Stimulated activated CD4-positive, alpha-beta T cell treated with anti-CD3 and anti-CD28 coated beads, Interleukin-15, amount 100 ng/mL, for 1 hour (primary cell): ENCODE results near the gene FAM110A.
A peak's percentile ranks its signal among the peaks of the same experiment; 100 is the strongest.
"Not testable (repeated sequence)": the region's sequence is repeated elsewhere in the genome, so short reads cannot be mapped to it uniquely, and the experiment has no call there.

Experiments used
- DNase-seq, 2 donors: peaks; one replicate each; pipeline ENCODE4 v3.0.0-alpha.2; 2020; ENCODE audit warnings: low read depth in 1 of 2, low spot score in 1 of 2

Gene FAM110A

GRCh38 chr20:833450-834150 lies at the start of gene FAM110A:
FAM110A (plus strand) TSS chr20:833715; CDS start chr20:844805, 11,090 bp downstream.
- peak; percentile 89 to 92 for DNase-seq

DNA sequence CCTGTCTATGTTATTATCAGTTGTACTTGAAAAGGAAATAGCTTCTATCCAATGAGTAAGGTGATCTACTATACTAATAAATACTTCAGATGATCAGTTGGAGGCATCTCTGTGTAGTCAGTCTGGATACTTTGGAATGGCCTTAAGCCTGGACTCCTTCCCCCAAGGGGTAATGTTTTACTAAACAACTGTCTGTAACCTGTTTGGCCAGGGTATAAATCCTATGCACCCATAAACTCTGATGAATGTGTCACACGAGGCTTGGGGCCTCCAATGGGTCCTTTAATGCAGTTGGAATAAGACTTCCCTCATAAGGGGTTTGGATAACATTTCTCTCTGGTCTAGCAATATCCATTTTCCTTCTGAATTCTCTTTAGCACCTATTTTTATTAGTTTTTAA lies 45.7 kb upstream of the FAM110A start:
- no peak for DNase-seq

- DNase-seq = no peak
Measured at GRCh38 chr20:791056-791455, 42.5 kb upstream of the FAM110A start.

DNA sequence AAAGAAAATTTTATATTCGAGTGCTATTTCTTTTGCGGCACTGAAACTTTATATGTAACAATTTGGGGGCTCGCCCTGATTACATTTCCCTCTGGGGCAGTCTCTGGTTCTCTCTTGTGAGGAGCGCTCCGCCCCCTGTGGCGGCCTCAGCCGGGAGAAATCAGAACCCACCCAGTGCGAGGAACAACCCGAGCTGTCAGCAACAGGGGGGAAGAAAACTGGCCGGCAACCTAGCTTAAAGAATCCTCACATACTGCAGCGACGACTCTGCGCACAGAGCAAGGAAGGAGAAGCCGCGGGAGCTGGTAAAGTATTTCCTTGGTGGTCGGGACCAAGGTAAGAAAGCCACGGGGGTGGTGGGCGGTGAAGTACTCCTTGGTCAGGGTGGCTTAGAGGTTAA lies 41.3 kb upstream of the FAM110A start:
- no peak for DNase-seq

DNA sequence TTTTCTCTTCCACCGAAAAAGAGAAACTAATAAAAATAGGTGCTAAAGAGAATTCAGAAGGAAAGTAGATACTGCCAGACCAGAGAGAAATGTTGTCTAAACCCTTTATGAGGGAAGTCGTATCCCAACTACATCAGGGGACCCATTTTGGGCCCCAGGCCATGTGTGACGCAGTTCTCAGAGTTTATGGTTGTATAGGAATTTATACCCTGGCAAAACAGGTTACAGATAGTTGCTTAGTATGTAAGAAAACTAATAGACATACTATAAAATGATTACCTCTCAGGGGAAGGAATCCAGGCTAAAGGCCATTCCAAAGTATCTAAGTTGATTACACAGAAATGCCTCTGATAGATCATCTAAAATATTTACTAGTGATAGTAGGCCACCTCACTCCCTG lies 36.6 kb upstream of the FAM110A start:
- DNase-seq = no peak

DNA sequence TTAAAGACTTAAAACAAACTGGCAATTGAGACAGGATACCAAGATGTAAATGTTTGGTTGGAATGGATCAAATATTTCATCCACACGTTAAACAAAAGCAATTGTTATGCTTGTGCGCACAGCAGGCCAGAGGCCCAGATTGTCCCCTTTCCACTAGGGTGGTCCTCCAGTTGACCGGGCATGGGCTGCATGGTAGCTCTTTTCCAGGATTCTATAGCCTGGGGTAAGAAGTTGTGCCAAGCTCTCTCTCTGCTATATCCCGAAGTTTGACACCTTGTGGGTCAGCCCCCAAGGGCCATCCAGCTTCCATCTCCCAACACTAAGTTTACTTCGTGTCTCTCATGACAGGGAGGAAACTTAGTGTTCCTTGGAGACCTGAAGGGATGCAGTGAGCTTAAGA lies 34.8 kb upstream of the FAM110A start:
- DNase-seq = not testable (repeated sequence)

- not testable (repeated sequence) for DNase-seq
Measured at GRCh38 chr20:800026-800425, 33.5 kb upstream of the FAM110A start.

DNA sequence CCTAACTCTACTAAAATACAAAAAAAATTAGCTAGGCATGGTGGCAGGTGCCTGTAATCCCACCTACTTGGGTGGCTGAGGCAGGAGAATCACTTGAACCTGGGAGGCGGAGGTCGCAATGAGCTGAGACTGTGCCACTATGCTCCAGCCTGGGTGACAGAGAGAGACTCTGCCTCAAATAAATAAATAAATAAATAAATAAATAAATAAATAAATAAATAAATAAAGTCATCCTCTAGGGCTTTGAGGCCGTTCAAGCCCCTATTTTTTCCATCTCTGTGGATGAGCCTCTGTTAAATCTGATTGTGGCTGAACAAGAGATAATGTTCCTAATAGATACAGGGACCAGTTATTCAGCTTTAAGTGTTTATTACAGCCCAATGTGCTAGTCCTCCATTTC lies 31.8 kb upstream of the FAM110A start:
- DNase-seq = no peak

GRCh38 chr20:805713-806112 lies 27.8 kb upstream of the FAM110A start:
- DNase-seq = no peak

- not testable (repeated sequence) for DNase-seq
Measured at GRCh38 chr20:811776-812434, 21.6 kb upstream of the FAM110A start.

GRCh38 chr20:812435-812814 lies 21.1 kb upstream of the FAM110A start:
- not testable (repeated sequence) for DNase-seq

DNA sequence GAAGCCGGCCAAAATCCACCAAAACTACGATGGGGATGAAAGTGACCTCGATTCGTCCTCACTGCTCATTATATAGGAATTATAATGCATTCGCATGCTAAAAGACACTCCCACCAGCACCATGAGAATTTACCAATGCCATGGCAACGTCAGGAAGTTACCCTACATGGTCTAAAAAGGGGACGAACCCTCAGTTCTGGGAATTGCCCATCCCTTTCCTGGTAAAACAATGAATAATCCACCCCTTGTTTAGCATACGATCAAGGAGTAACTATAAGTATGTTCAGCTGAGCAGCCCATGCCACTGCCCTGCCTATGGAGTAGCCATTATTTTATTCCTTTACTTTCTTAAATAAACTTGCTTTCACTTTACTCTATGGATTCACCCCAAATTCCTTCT lies 20.1 kb upstream of the FAM110A start:
- no peak for DNase-seq

DNA sequence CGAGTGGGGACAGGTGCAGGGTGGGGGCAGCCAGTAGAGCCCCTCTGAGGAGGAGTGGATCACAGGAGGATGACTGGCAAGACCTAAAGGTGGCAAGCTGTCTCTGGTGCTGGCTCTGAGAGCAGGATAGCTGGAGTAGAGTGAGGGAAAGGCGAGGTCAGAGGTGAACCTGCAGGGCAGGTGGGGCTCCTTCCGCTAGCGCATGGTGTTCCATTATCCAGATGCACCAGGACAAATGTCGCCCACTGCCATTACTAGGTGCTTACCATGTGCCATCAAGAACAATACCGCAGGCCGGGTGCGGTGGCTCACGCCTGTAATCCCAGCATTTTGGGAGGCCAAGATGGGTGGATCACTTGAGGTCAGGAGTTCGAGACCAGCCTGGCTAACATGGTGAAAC lies 18.3 kb upstream of the FAM110A start:
- no peak for DNase-seq

- peak; percentile 38 to 49 for DNase-seq
Measured at GRCh38 chr20:815914-816606, 17.5 kb upstream of the FAM110A start.

- DNase-seq = no peak
Measured at GRCh38 chr20:818001-818664, 15.4 kb upstream of the FAM110A start.

- no peak for DNase-seq
Measured at GRCh38 chr20:819680-820322, 13.7 kb upstream of the FAM110A start.

- no peak for DNase-seq
Measured at GRCh38 chr20:820323-820953, 13.1 kb upstream of the FAM110A start.

- no peak for DNase-seq
Measured at GRCh38 chr20:821046-821730, 12.3 kb upstream of the FAM110A start.

DNA sequence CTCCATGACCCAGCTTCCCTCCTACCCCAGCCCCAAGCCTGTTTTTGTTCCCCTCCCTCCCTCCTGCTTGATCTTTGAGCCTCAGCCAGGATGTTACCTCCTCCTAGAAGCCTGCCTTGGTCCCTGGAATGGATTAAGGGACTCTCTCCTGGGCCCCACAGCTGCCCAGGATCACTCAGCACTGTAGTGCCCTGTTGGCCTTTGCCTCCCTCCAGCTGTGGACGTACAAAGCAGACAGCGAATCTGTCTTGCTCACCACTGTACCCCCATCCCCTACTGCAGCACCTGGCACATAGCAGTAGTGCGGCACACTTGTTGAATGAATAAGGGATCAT lies 11.8 kb upstream of the FAM110A start:
- DNase-seq = no peak
